Measurements from ENCODE around the gene CLSTN2.

- TF ChIP-seq SIN3A (IDR thresholded peaks at IDR 0.05; ENCODE audit: low read depth): no peak
- no peak for TF ChIP-seq EZH2 (IDR thresholded peaks at IDR 0.05)
- no peak for TF ChIP-seq POLR2AphosphoS5 (IDR thresholded peaks at IDR 0.05; ENCODE audit: low read depth, low read length)
- no peak for TF ChIP-seq TCF7L2 (IDR thresholded peaks at IDR 0.05; ENCODE audit: borderline replicate concordance, extremely low read depth, insufficient read depth, insufficient read length)
- TF ChIP-seq, protein P1, sequence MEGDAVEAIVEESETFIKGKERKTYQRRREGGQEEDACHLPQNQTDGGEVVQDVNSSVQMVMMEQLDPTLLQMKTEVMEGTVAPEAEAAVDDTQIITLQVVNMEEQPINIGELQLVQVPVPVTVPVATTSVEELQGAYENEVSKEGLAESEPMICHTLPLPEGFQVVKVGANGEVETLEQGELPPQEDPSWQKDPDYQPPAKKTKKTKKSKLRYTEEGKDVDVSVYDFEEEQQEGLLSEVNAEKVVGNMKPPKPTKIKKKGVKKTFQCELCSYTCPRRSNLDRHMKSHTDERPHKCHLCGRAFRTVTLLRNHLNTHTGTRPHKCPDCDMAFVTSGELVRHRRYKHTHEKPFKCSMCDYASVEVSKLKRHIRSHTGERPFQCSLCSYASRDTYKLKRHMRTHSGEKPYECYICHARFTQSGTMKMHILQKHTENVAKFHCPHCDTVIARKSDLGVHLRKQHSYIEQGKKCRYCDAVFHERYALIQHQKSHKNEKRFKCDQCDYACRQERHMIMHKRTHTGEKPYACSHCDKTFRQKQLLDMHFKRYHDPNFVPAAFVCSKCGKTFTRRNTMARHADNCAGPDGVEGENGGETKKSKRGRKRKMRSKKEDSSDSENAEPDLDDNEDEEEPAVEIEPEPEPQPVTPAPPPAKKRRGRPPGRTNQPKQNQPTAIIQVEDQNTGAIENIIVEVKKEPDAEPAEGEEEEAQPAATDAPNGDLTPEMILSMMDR (IDR thresholded peaks at IDR 0.05 in 2 of 3, conservative IDR thresholded peaks at IDR 0.05 in 1 of 3; ENCODE audit: borderline replicate concordance in 1 of 3, insufficient read depth in 1 of 3, low read depth in 2 of 3, low read length in 2 of 3): no peak
Measured at GRCh38 chr3:140532793-140533330, 597.9 kb downstream of the CLSTN2 start.

Measured in HCT116 (cell line).